ENCODE measurements around the gene LMO2.
"Not testable (repeated sequence)": the region's sequence is repeated elsewhere in the genome, so short reads cannot be mapped to it uniquely, and the experiment has no call there.

The LMO2 gene

DNA sequence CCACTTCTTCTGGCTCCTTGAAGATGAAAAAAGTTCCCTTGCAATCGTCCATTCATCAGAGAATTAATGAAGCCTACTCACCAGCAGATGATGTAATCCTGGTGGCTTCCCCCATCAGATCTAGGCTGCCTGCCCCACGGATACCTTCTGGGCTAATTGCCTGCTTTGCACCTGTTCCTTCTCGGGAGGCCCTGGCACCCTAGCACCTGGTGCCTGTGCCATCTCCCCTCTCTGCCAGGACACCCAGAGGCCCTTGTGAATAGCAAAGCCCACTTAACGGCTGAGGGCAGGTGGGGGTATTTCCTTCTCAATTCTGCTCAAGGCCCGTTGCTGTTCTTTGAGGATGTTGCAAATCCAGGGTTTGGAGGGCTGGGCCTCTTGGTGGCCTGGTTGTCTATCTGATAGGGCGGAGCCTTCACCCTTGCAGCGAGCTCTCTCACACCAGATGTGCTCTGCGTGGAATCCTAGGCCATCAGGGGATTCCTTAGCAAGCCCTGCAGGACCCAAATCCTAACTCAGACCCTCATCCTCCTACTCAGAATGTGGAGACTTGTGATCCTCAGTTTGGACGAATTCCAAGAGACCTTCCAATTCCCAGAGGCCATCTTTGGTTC is at the start of gene LMO2:
LMO2 (minus strand) TSS at position 363 of the 614 bp plus-strand sequence. CDS start 22,360 bp downstream, outside the sequence.
- DNase-seq = no peak

GRCh38 chr11:33940538-33940815 is 48.6 kb upstream of the LMO2 start:
- no peak for DNase-seq

DNA sequence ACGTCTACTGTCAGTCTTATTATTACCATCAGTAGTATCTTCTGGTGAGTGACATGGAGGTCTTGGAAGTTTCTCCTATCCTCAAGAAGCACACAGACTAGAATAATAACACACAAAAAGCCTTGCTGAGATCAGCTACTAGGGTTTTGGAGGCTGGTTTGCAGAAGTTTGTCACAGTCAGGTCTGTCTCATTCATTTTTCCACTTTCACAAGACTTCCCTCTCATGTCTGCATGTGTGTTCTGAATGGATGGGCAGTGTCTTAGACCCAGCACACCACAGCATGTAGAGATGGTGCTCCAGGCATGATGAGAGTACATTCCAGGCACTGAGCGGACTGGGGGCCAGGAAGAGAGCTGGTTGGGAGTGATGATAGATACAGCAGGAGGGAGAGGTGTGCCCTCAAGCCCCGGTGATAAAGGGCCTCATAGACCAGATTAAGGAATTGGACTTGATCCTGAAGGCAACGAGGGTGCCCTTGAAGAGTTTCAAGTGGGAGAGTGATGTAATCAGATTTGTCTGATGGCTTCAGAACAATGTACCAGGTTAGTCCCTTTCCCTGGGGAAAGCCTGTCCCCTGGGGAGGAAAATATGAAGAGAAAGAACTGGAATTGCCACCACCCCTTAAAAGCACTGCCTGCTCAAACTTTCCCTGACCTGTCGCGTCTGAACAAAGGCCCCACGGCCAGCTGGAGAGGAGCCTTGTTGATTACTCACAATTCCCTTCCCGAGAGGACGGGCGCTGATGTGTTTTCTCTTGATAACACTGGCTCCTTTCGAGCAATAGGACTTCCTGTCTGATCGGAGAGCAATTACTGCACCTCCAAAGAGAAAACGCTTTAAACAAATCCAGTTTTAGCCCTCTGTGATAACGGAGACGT is 45.1 kb upstream of the LMO2 start:
- DNase-seq = no peak

DNA sequence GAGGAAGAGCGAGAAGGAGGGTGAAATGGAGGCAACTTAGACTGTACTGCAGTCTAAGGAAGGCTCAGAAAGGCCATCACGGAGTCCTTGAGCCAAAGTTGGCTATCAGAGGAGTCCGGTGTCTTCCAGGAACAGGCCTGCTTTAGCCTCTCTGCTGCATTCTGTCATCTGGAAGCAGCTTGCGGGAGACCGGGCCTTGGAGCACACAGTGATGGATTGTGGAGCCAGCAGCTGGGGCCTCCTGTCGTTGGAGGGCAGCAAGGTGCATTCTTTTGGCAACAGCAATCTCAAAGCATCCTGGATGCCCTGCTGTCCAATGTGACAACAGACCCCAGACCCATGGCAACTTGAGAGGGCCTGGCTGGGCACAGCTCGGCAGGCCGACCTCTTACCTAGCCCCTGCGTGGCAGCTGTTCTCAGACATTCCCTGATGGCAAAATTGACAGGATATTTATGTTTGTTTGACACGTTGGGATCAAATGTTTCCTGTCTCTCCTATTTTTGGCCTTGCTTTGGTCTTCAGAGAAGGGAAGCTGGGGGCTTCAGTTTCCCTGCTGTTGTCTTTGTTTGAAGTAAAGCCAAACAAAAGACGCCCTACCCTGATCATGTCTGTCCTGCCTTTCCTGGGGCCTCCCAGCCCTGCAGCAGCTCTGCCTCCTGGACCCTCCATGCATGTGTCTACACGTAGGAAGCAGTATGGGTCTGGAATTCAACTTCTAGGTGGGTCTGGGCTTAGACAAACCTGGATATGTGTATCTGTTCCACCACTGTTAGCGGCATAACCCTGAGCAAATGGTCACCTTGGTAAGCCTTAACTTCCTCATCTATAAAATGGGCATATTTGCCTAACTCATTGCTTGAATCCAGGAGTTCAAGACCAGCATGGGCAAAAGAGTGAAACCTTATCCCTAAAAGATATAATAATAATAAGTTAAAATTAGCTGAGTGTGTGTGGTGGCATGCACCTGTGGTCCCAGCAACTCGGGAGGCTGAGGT is 43.9 kb upstream of the LMO2 start:
- DNase-seq = no peak

- DNase-seq = no peak
Observed at GRCh38 chr11:33935005-33935404, 43.1 kb upstream of the LMO2 start.

DNA sequence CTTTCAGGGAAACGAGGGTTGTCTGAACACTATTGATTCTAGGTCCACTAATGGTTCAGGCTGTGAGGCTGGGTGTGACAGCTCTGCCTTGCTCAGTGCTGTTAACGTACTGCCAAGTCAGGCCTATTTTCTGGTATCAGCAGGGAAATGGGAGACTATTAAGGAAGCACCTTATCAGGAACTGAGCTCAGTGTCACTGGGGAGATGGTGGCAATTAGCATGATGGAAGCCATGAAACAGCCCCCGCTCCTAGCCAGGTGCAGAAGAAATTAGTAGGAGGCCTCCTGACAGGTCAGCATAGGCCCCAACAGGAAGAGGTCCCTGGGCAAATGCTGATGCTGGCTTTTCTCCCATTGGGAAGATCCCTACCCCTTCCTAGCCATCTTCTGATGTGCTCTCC is 42.6 kb upstream of the LMO2 start:
- DNase-seq = no peak

GRCh38 chr11:33933602-33934001 is 41.7 kb upstream of the LMO2 start:
- no peak for DNase-seq

- DNase-seq = no peak
Observed at GRCh38 chr11:33932721-33933120, 40.8 kb upstream of the LMO2 start.

DNA sequence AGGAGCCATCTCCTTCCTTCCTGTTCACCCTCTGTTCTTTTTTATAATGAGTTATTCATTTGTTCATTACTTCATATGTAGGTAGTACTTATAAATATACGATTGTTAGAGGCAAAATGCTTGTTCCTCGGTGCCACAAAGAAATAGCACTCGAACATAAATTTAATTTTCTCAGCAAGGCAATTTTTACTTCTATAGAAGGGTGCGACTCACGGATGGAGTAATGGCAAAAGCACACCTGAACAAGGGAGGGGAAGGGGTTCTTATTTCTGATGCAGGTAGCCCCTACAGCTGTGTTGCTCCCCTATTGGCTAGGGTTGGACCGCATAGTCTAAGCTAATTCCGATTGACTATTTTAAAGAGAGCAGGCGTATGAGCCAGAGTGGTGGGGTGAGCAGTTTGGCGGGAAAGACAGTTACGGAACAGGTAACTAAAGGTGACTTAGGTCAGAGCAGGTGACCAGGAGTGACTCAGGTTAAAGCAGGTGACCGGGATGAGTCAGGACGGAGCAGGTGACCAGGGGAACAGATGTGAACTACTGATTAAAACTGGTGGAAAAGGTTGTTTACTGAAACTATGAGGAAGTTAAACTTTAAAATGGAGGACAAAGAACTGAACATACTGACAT is 40.0 kb upstream of the LMO2 start:
- DNase-seq = not testable (repeated sequence)

- no peak for DNase-seq
Observed at GRCh38 chr11:33931067-33931466, 39.2 kb upstream of the LMO2 start.

DNA sequence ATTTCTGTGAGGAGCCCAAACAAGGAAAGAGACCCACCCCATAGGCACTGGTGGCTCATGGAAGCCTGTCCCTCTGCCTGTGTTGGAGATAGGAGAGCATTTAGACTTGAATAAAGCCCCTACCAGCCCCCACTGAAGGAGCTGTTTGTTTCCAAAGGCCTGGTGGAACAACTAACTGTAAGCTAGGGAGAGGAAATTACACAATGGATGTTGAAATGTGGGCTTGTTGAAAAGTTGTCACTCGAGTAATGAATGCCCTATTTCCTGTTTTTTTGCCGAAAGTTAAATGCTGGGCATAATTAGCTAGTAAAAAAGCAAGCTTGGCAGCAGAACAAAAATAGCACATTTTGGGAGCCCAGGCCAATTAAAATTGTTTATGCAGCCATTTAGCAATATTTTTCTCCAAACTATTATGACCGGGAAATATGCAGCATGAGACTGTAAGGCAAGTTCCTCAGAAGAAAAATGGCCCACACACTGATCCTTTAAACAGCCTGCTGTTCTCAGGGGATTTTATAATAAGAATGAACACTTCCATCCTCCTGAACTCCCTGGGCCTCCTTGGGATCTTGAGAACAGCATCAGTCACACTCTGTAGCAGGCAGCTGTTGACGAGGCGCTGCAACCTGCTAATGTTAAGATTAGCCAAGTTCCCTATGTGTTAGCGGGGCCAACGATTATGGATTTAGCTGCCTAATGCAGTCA is 38.6 kb upstream of the LMO2 start:
- no peak for DNase-seq

- no peak for DNase-seq
Observed at GRCh38 chr11:33928564-33928963, 36.7 kb upstream of the LMO2 start.

GRCh38 chr11:33926671-33927552 is 35.0 kb upstream of the LMO2 start:
- DNase-seq = no peak

DNA sequence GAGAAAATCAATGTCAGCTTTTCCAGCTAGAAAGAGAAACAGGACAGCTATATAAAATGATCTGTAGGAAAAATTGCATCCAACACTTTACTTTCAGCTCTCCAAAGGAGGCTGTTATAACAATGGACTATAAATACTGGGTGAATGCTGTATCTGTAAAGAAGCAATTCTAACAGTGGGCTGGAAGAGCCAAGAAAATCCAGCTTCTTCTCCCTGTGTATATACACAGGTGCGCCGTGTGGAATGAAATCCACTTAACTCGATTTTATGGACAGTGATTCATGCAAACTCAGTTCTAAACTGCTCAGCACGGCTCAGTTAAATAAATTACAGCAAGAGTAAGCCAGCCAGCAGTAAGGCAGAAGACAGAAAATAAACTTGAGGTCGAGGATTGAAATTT is 32.5 kb upstream of the LMO2 start:
- DNase-seq = no peak

- no peak for DNase-seq
Observed at GRCh38 chr11:33923626-33924025, 31.8 kb upstream of the LMO2 start.

- no peak for DNase-seq
Observed at GRCh38 chr11:33920838-33921613, 29.1 kb upstream of the LMO2 start.

GRCh38 chr11:33919645-33920044 is 27.8 kb upstream of the LMO2 start:
- no peak for DNase-seq

DNA sequence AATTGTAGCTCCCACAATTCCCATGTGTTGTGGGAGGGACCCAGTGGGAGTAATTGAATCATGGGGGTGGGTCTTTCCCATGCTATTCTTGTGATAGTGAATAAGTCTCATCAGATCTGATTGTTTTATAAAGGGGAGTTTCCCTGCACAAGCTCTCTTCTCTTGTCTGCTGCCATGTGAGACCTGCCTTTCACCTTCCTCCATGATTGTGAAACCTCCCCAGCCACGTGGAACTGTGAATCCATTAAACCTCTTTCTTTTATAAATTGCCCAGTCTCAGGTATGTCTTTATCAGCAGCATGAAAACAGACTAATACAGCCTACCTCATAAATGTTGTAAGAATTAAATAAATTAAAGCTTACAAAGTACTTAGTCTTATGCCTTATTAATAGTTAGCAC is 25.5 kb upstream of the LMO2 start:
- not testable (repeated sequence) for DNase-seq

GRCh38 chr11:33916736-33917135 is 24.9 kb upstream of the LMO2 start:
- no peak for DNase-seq

DNA sequence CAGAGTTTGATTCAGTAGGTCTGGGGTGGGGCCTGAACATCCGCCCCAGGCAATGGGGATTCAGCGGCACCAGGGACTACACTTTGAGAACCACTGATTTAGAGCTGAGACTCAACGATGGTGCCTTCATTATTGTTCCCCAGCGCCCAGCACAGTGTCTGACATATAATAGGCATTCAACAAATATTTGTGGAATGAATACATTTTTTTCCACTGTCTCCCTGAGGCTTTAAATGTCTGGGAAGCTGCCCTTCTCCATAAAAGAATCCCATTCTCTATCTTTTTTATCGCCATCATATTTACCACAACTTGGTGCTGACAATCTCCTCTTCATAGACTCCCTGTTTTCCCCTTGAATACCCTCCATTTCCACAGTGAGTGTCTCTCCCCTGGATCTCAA is 23.6 kb upstream of the LMO2 start:
- no peak for DNase-seq

Data from stimulated activated CD4-positive, alpha-beta T cell treated with anti-CD3 and anti-CD28 coated beads, Interleukin-12 subunit alpha, Interleukin-12 subunit beta, amount 100 ng/mL, for 4 hours (primary cell).